ENCODE data around the gene SAMHD1.
"Not testable (repeated sequence)": the region's sequence is repeated elsewhere in the genome, so short reads cannot be mapped to it uniquely, and the experiment has no call there.

- TF ChIP-seq POLR2A, POLR2AphosphoS5 (IDR thresholded peaks at IDR 0.05): not testable (repeated sequence)
- TF ChIP-seq, protein P1, sequence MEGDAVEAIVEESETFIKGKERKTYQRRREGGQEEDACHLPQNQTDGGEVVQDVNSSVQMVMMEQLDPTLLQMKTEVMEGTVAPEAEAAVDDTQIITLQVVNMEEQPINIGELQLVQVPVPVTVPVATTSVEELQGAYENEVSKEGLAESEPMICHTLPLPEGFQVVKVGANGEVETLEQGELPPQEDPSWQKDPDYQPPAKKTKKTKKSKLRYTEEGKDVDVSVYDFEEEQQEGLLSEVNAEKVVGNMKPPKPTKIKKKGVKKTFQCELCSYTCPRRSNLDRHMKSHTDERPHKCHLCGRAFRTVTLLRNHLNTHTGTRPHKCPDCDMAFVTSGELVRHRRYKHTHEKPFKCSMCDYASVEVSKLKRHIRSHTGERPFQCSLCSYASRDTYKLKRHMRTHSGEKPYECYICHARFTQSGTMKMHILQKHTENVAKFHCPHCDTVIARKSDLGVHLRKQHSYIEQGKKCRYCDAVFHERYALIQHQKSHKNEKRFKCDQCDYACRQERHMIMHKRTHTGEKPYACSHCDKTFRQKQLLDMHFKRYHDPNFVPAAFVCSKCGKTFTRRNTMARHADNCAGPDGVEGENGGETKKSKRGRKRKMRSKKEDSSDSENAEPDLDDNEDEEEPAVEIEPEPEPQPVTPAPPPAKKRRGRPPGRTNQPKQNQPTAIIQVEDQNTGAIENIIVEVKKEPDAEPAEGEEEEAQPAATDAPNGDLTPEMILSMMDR (IDR thresholded peaks at IDR 0.05), result not testable (repeated sequence)
Measured at GRCh38 chr20:37000171-37000570, 48.7 kb upstream of the SAMHD1 start.
